Hematopoietic multipotent progenitor cell treated with erythropoietin and hydrocortisone succinate and interleukin-3 and kit ligand, for 6 days (in vitro differentiated cells): ENCODE results near the gene MINAR1.
A peak's percentile ranks its signal among the peaks of the same experiment; 100 is the strongest.

Experiments used
- DNase-seq: peaks from one replicate; pipeline ENCODE4 v3.0.0-alpha.2; 2015

Gene MINAR1

DNA sequence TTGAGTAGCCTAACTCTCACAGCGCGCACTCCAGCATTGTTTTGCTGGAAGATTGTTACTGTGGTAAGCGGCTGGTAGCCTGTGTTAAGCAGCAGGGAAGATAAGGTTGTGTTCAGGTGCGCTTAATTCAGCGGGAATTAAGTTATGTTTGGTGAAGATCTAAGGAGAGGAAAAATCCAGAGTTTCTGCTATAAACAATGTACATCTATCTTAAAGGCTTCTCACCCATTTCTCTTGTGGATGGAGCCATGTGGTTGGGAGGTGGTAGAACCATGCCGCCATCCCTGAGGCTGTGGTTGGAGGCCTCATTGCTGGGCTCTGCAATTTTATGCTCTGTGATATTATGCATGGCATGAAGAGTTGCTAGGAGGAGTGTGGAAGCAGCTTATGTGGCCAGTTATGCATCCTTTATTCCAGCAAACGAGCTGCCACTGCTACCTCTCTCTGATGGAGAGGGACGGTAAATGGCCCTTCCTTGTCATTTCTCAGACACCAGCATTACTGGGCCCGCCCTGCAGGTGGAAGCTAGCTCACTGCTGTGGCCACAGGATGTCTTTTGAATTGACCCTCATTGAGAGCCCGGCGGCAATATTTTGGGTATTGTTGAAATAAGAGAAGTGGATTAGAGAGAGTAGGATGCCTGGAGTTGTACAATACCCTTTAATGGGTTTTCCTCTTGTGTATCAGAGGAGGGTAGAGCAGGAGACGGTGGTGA, 1.3 kb downstream of the MINAR1 start:
- DNase-seq = no peak

DNA sequence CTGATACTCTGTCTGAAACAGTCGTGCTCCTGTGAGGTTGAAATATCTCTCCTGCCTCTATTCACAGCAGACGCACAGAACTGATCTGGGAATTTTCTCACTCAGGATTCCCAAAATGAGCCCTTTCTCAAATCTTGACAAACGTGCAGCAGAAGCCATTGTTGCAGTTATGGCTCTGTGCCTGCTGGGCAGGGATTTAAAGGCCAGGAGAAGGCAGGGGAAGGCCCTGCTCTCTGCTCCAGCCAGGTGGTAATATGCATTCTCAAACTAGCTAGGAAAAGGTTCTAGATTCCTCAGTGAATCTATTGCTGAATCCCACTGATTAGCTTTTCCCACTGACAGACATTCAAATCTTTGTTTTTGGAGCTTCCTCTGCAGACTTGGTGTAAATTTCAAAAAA, 2.2 kb downstream of the MINAR1 start:
- DNase-seq = no peak

DNA sequence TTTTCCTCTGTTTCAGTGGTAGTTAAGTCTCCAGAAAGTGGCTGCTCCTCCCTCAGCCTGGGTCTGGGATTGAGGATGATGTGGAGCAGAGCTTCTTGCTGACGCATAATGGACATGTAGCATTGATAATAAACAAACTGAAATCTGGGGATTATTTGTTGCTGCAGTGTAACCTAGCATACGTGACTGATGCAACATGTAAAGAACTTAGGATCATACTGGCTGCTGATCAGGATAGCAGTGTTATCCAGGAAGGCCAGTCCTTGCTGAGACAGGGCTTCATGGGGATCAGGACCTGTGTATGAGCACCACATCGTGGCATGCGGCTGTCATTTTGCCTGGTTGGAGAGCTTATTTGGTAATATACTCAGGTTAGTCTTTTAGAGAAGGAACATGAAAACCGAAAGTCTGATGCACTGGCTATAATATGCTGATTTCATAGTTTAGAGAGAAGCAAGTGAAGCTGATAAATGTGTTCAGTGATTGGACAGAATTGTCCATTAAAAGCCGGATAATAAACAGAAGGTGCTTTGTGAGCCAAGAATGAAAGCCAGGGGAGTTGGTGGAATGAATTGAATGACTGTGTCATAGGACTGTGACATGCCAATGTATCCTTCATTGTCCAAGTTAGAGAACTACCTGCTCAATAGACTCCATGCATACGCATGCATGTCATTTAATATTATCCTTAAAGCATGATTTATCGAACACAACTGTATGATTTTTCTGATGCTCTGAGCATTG, 4.1 kb downstream of the MINAR1 start:
- DNase-seq = no peak

DNA sequence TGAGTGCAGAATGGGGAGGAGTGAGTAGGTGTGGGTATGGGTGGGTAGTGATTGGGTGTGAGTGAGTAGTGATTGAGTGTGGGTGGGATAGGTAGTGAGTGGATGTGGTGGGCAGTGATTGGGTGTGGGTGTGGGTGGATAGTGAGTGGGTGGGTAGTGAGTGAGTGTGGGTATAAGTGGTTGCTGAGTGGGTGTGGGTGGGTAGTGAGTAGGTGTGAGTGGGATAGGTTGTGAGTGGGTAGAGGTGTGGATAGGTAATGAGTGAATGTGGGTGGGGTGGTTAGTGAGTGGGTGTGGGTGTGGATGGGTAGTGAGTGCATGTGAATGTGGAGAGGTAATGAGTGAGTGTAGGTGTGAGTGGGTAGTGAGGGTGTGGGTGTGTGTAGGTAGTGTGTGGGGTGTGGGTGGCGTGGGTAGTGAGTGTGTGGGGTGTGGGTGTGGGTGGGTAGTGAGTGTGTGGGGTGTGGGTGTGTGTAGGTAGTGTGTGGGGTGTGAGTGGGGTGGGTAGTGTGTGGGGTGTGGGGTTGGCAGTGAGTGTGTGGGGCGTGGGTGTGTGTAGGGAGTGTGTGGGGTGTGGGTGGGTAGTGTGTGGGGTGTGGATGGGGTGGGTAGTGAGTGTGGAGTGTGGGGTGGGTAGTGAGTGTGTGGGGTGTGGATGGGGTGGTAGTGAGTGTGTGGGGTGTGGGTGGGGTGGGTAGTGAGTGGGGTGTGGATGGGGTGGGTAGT, 5.3 kb downstream of the MINAR1 start:
- no peak for DNase-seq

DNA sequence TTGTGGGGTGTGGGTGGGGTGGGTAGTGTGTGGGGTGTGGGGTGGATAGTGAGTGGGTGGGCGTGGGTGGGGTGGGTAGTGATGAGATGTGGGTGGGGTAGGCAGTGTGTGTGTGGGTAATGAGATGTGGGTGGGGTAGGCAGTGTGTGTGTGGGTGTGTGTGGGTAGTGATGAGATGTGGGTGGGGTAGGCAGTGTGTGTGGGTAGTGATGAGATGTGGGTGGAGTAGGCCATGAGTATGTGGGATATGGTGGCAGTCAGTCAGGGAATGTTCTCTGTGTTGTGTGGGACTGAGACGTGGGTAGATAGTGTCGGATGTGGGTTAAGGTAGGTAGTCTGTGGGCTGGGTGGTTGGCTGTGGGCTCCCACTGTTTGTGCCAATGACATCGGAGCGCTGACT, 7.1 kb downstream of the MINAR1 start:
- DNase-seq = no peak

DNA sequence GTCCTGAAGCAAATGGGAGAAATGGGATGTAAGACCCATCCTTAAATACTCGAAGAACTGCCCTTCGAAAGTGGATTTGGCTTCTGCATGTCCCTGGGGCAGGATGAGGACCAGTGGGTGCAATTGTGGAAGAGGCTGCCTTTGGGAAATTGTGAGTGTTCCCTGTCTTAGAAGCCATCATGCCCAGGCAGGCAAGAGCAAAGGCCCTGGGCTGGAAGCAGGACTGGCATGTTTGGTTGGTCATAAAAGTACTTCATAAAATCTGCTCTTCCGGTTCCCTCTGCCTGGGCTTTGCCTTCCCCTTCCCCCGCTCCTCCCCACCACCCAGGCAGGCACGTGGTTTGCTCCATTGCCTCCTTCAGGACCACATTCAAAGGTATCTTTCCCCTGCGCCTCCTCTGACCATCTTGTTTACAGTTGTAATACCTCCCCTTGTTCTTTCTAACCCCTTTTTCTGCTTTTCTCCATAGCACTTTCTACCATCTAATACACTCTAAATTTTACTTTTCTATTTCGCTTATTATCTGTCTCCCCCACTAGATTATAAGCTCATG, 8.3 kb downstream of the MINAR1 start:
- no peak for DNase-seq

DNA sequence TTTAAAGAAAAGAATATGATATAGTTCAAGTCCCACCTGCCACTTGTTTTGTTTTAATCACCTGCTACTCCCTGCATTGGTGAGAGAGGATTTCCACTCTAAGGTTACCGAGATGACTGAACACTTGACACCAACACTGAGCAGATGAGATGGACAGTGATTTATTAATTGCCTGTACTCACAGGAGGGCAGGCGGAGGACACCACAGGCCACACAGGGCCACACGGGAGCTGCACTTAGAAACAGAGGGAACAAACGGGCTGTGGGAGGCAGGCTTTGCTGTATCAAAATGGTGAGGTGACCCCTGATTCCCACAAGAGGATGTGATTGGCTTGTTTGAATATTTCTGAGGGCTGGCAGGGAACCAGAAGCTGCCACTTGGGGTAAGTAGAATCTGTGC, 10.8 kb downstream of the MINAR1 start:
- DNase-seq = no peak

DNA sequence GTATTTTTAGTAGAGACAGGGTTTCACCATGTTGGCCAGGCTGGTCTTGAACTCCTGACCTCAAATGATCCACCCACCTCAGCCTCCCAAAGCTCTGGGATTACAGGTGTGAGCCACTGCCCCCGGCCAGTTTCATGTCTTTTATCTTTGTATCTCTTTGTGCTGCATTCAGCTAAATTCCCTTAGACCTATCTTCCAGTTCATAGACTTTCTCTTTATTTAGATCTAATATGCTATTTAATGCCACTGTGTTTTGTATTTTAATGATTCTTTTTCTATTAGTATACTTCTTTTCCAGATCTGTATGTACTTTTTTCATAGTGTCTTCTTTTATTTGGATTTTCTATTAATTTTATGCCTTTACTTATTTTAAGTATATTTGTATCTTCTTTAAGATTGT, 14.9 kb downstream of the MINAR1 start:
- DNase-seq = no peak

DNA sequence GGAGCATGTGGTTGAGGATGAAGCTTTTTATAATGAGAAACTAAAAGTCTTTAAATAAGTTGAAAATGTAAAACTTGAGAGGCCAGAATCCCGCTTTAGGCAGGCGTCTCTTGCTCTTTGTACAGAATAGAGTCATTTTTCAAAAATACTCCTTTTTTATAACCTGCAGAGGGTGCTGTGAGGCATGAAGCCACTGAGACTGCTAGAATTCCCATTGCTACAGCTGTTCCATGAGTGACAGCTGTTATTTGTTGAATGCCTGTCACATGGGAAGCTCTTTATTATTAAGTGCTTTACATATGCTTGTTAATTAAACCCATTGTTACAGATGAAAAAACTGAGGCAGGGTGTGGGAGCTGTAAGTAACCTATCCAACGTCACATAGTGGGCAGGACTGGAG, 18.5 kb downstream of the MINAR1 start:
- DNase-seq = peak; percentile 13

DNA sequence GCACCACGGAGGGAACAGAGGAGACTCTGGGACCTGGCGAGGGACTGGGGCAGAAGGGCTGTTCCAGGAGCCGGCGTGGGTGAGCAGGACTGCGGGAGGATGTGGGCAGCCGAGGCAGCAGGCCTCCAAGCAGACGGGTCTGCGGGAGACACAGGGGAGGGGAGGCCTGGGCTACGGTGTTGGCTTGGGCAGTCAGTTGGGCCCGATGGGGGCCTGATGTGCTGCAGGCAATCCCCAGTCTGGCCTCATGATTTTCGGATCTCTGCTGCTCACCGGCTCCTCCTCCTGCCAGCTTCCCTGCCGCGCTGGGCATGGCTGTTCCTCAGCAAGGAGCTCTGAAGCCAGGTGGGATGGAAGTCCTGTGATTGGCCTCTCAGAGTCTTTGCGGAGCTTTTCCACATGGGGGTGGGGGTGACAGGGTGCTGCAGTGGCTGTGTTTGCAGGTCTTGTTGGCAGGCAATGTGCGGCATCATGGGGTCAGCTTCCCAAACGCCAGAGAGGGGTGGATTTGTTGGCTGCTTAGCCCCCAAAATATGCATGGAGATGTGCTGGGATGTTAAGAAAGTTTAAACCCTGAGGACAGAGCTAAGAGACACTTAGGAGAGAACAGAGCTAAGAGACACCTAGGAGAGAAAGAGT, 19.3 kb downstream of the MINAR1 start:
- no peak for DNase-seq

DNA sequence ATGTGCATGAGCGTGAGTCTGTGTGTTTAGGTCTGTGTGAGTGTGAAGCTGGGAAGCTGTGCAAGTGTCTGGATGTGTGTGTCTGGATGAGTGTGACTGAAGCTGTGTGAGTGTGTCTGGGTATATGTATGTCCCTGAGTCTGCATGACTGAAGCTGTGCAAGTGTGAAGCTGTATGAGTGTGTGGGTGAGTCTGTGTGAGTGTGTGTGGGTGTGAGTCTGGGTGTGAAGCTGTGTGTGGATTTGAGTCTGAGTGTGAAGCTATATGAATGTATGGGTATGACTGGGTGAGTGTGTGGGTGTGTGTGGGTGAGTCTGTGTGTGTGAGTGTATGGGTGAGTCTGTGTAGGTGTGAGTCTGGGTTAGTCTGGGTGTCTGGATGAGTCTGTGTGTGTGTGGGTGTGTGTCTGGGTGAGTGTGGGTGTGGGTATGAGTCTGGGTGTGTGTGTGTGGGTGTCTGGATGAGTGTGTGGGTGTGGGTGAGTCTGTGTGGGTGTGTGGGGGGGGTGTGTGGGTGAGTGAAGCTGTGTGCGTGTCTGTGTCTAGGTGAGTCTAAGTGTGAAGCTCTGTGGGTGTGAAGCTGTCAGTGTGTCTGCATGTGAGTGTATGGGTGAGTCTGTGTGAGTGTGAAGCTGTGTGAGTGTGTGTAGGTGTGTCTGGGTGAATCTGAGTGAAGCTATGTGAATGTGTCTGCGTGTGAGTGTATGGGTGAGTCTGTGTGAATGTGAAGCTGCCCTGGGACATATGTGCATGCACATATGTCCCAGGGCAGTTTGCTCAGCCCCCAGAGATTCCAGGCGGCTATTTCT, 20.3 kb downstream of the MINAR1 start:
- DNase-seq = no peak

DNA sequence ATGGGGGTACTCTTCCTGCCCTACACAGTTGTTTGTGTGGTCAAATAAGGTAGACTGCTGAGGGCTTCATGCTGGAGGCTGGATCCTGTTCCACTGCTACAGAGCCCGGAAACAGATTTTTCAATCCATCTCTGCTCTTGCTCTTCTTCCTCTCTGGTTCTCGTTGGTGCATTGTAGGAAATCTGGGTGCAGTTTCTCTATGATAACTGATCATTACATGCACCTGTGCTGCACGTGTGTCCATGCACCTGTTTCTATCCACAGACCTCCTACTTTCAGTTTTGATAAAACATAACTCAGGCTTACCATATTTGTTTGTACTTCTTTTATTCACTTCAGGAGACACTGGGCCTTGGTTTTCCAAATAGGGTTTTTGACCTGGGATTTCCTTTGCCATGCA, 21.3 kb downstream of the MINAR1 start:
- DNase-seq = no peak

DNA sequence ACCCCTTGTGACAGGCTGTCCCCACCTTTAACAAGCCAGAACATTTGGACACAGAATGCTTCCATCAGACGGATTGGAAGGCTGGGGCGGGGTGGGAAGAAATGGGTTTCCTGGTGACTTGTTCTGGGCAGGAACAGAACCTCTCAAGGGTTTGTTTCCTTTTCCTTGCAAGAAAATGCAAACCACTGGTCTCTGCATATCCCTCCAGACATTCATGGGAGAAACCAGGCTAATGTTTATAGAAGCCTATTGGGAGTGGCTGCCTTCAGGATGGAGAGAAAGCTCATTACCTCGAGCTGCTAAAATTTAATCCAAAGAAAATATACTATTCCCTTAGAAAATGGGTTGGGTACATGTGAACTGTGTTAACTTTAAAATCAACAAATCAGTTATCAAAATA, 21.9 kb downstream of the MINAR1 start:
- DNase-seq = no peak

DNA sequence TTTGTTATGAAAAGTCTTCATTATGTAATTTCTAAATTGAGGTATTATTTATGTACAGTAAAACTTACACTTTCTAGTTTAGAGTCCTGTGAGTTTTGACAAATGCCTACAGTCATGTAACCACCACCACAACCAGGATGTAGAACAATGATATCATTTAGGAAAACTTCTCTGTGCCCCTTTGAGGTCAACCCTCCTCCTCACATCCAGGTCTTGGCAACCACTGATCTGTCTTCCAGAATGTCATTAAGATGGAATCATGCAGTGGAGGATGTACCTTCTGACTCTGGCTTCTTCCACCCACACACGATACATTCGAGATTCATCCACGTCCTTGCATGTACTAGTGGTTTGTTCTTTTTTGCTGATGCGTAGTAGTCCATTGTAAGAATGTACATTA, 23.2 kb downstream of the MINAR1 start:
- no peak for DNase-seq

DNA sequence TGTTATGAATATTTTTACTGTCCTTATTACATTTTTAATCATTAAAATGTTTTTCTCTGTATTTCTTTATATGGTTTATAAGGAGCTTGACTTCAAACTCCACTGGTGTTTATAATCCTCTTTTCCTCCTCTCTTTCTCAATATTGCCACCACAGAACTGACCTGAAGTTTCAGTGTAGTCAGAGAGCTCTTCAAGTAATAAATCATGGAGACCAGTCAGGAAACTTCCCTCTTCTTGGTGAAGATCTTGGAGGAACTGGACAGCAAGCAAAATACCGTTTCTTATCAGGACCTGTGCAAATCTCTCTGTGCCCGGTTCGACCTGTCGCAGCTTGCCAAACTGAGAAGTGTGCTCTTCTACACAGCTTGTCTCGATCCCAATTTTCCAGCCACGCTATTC, 23.8 kb downstream of the MINAR1 start:
- no peak for DNase-seq

DNA sequence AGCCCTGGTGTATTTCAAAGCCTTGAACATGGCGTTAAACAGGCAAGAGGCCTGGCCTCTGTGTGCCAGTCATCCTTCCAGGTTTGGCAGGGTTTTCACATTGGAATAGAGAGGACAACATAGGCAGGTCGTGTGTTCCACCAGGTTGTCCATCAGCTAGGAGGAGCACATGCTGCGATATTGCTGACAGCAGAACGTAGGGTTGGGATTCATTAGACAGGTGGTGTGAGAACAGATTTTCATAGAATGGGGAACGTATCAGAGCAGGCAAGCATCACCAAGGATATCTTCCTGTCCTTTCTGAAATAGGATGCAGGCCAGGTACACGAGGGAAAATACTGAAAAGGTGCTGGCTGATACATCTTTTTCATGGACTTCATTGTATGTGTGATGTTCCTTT, 26.4 kb downstream of the MINAR1 start:
- no peak for DNase-seq

DNA sequence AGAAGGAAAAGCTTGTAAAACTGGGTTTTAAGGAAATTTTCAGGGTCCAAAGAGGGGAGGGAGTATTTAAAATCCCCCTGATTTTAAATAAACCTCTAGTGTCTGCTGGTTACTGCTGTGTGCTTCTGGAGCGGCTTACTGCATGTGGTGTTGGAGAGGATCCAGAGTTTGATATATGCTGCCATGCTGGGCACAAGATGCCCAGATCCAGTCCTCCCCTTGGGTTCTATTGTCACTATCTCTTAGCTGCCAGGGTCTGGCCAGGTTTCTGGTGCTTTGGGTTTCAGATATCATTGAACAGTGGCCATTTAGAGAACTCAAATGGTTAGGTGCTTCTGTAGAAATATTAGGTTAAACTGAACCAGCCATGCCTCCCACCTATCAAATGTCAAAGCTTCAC, 27.5 kb downstream of the MINAR1 start:
- no peak for DNase-seq

DNA sequence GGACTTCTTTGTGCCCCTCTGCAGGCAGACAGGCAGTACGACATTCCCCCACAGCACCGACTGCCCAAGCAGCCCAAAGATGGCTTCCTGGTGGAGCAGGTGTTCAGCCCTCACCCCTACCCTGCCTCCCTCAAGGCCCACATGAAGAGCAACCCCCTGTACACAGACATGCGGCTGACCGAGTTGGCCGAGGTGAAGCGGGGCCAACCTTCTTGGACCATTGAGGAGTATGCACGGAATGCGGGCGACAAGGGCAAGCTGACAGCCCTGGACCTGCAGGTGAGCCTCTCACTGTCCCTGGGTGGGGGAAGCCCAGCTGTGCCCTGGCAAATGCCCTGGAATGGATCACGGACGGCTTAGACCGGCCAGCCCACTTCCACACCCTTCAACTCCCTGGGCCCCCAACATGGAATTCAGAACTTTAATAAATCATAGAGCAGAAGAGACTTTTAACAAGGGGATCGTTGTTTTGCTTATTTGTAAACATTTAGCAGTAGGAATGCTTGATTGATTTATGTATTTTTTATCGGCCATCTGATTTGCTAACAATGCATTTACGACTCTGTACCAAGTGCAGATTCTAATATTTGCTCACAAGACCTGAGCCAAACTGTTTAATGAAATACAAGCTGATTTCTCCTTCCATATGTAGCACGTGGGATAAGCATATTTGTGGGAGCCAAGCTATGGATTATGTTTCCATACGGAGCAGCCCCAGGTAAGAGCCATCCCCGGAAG, 31.1 kb downstream of the MINAR1 start:
- no peak for DNase-seq

DNA sequence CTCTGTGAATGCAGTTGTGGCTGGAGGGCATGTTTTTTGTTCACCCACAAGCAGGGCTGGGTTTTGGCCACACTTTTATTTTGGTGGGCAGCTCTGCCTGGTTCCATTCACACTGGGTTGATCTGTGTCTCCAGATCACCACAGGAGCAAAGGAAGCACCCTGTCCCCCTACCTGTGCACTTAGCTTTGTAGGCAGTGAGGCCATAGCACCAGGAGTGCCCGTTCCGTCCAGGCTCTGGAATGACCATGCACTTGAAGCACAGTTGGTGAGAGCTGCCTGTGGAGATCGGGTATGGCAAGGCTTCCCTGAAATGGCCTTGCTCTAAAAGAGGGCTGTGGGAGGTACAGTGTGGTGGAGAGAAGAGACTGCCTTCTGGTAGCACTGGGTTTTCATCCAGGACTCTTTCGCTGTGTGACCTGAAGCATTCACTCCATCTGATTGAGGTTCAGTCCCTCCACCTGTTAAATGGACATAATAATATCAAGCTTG, 31.7 kb downstream of the MINAR1 start:
- no peak for DNase-seq

DNA sequence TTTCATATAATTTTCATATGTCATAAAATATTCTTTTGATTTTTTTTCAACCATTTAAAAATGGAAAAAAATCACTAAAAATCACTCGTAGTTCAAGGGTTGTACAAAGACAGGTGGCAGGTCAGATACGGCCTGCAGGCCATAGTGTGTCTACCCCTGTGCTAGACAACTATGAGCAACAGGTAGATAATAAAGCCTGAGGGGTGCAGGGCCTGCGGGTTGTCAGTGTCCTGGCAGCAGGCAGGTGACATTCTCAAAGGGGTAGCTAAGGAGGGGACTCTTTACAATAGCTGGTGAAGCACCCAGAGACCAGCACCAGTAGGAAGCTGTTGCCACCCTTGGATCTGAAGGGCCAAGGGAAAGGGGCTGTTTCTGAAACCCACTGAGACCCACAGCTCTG, 34.4 kb downstream of the MINAR1 start:
- no peak for DNase-seq

DNA sequence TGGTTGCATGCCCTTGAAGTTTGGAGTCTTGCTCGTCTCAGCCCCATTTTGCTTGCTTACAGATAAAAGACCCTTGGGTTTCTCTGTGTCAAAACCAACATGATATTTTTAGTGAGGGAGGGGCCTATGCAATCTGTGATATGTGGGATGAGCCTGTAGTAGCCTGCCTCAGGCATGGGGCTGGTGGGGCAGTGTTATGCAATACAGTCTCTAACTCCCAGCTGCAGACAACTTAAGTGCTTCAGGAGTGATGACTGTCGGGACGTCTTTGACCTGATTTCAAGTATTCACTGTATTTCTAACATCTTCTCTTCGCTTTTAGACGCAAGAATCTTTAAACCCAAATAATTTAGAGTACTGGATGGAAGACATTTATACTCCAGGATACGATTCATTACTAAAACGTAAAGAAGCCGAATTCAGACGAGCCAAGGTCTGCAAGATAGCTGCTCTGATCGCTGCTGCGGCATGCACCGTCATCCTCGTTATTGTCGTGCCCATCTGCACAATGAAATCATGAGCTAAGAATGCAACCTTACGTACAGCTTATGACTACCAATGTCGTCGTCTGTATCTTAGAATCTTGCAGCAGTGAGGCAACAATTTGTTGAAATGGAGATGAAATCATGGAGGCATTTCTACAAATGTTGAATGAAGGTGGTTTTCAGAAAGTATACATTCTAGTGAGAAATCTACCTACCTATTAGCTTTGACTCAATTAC, 35.9 kb downstream of the MINAR1 start:
- no peak for DNase-seq
